Neuronal stem cell (in vitro differentiated cells): Measurements from ENCODE around the gene CFAP43.

Experiments used
- DNase-seq: peaks from one replicate; pipeline ENCODE4 v3.0.0-alpha.2; 2013; ENCODE audit warnings: low spot score
- H2AFZ ChIP-seq: one replicate; pipeline ENCODE4 v1.6.1; 2013; ENCODE audit warnings: mild to moderate bottlenecking, low read length, inconsistent platforms
- H2AK5ac ChIP-seq: 2 replicates; pipeline ENCODE4 v1.6.1; 2013; ENCODE audit warnings: low read depth, mild to moderate bottlenecking, inconsistent platforms, low read length, moderate library complexity, mixed read lengths
- H2BK120ac ChIP-seq: 2 replicates; pipeline ENCODE4 v1.6.1; 2013; ENCODE audit warnings: low read depth, mild to moderate bottlenecking, inconsistent platforms, low read length, moderate library complexity, mixed read lengths
- H2BK12ac ChIP-seq: one replicate; pipeline ENCODE4 v1.6.1; 2013; ENCODE audit warnings: low read length, inconsistent platforms
- H2BK15ac ChIP-seq: 2 replicates; pipeline ENCODE4 v1.6.1; 2013; ENCODE audit warnings: mild to moderate bottlenecking, low read length, inconsistent platforms, mixed read lengths
- H2BK5ac ChIP-seq: one replicate; pipeline ENCODE4 v1.6.1; 2013; ENCODE audit warnings: inconsistent platforms, mild to moderate bottlenecking, low read length, moderate library complexity
- H3K14ac ChIP-seq: one replicate; pipeline ENCODE4 v1.6.1; 2013; ENCODE audit warnings: low read length, inconsistent platforms
- H3K18ac ChIP-seq: 2 replicates; pipeline ENCODE4 v1.6.1; 2013; ENCODE audit warnings: low read length, inconsistent platforms
- H3K23ac ChIP-seq: 2 replicates; pipeline ENCODE4 v1.6.1; 2013; ENCODE audit warnings: low read depth, mild to moderate bottlenecking, mixed read lengths, low read length, inconsistent platforms; ENCODE audit not compliant: poor library complexity
- H3K27ac ChIP-seq: replicated peaks from 3 replicates; pipeline ENCODE4 v1.5.1; 2013; ENCODE audit warnings: low read length, inconsistent platforms
- H3K27me3 ChIP-seq, 3 experiments: 2 replicates each; pipeline ENCODE4 v1.6.1; 2013; ENCODE audit warnings: low read length in 3 of 3, mild to moderate bottlenecking in 2 of 3, inconsistent platforms in 1 of 3, low read depth in 1 of 3, mixed read lengths in 1 of 3, moderate library complexity in 1 of 3; ENCODE audit not compliant: control insufficient read depth in 3 of 3, insufficient read depth in 3 of 3
- H3K36me3 ChIP-seq, 2 donors: replicated peaks in 1 of 2; 2 replicates each; pipeline ENCODE4 v1.6.1; 2013; ENCODE audit warnings: low read length in 2 of 2; ENCODE audit not compliant: control insufficient read depth in 2 of 2, insufficient read depth in 2 of 2
- H3K4ac ChIP-seq: 2 replicates; pipeline ENCODE4 v1.6.1; 2013; ENCODE audit warnings: inconsistent platforms, mild to moderate bottlenecking, low read length, moderate library complexity
- H3K4me1 ChIP-seq, 2 donors: 1 replicate in 1 of 2; 2 replicates in 1 of 2; pipeline ENCODE4 v1.6.1; 2013; ENCODE audit warnings: low read length in 2 of 2, low read depth in 1 of 2; ENCODE audit not compliant: control insufficient read depth in 2 of 2, insufficient read depth in 1 of 2
- H3K4me2 ChIP-seq: one replicate; pipeline ENCODE4 v1.6.1; 2013; ENCODE audit warnings: mild to moderate bottlenecking, low read length, inconsistent platforms; ENCODE audit not compliant: insufficient read depth, poor library complexity, severe bottlenecking
- H3K4me3 ChIP-seq, 2 donors: 2 replicates each; pipeline ENCODE4 v1.5.1; 2013; ENCODE audit warnings: low read length in 2 of 2, mild to moderate bottlenecking in 2 of 2, inconsistent platforms in 1 of 2, moderate library complexity in 1 of 2
- H3K79me1 ChIP-seq: one replicate; pipeline ENCODE4 v1.6.1; 2013; ENCODE audit warnings: low read depth, mild to moderate bottlenecking, inconsistent platforms, low read length, moderate library complexity
- H3K9ac ChIP-seq: one replicate; pipeline ENCODE4 v1.6.1; 2013; ENCODE audit warnings: mild to moderate bottlenecking, low read depth, low read length, inconsistent platforms; ENCODE audit not compliant: poor library complexity
- H3K9me3 ChIP-seq, 2 donors: replicated peaks in 1 of 2; 2 replicates each; pipeline versions ENCODE3 to v1.6.1; 2013; ENCODE audit warnings: low read length in 2 of 2, mild to moderate bottlenecking in 2 of 2, inconsistent platforms in 1 of 2, low read depth in 1 of 2, mixed read lengths in 1 of 2, moderate library complexity in 1 of 2; ENCODE audit not compliant: control insufficient read depth in 2 of 2, insufficient read depth in 1 of 2
- H4K8ac ChIP-seq: one replicate; pipeline ENCODE4 v1.6.1; 2013; ENCODE audit warnings: low read depth, mild to moderate bottlenecking, inconsistent platforms, low read length, moderate library complexity
- H4K91ac ChIP-seq: one replicate; pipeline ENCODE4 v1.6.1; 2013; ENCODE audit warnings: low read length, low read depth, mild to moderate bottlenecking, inconsistent platforms; ENCODE audit not compliant: poor library complexity
- WGBS, 2 donors: extraction: QIAGEN DNeasy Blood & Tissue Kit; methylation state at CpG; one replicate each; pipeline ENCODE4 v1.1.7; 2013; ENCODE audit warnings: missing lambda C conversion rate in 2 of 2, mixed read lengths in 1 of 2; ENCODE audit not compliant: insufficient read length in 2 of 2, insufficient replicate concordance in 1 of 2; ENCODE audit errors: extremely low coverage in 2 of 2; 5-methylcytosine and 5-hydroxymethylcytosine counted together

Gene CFAP43

GRCh38 chr10:104254493-104255310 lies 22.5 kb upstream of the CFAP43 start, which contains the start of gene GSTO1:
Gene GSTO1 (plus strand): TSS chr10:104254892. CDS start chr10:104254929, 37 bp downstream.
- Histone ChIP-seq H3K4ac (no peak within 1 kb of the TSS), H3K14ac (peak within 1 kb of the TSS; percentile 25), H2AK5ac (no peak within 1 kb of the TSS), H3K9me3 (no peaks in the 10 kb centered on the region), H3K27ac (no peak within 1 kb of the TSS), H2BK15ac (no peak within 1 kb of the TSS), H3K4me2 (peak within 1 kb of the TSS; percentile 95), H3K4me1 (peaks cover 2 to 18% of the 10 kb centered on the region in 2 donors), H2AFZ (peak within 1 kb of the TSS; percentile 86), H3K36me3 (peaks cover 0 to 30% of the 10 kb centered on the region in 2 donors), H4K8ac (no peak within 1 kb of the TSS), H4K91ac (no peak within 1 kb of the TSS), H3K79me1 (no peaks in the 10 kb centered on the region), H2BK5ac (no peak within 1 kb of the TSS), H2BK120ac (peak within 1 kb of the TSS; percentile 66), H2BK12ac (no peak within 1 kb of the TSS), H3K4me3 (peak within 1 kb of the TSS; percentile 87 to 92), H3K18ac (peak within 1 kb of the TSS; percentile 91), H3K27me3 (peaks cover 0 to 22% (median 2%) of the 10 kb centered on the region in 3 experiments), H3K23ac (peak within 1 kb of the TSS; percentile 68), H3K9ac (peak within 1 kb of the TSS; percentile 91)
- no CpG with 5 or more reads among the region's 69 CpGs for WGBS, 2 donors
- DNase-seq: peak; percentile 30

DNA sequence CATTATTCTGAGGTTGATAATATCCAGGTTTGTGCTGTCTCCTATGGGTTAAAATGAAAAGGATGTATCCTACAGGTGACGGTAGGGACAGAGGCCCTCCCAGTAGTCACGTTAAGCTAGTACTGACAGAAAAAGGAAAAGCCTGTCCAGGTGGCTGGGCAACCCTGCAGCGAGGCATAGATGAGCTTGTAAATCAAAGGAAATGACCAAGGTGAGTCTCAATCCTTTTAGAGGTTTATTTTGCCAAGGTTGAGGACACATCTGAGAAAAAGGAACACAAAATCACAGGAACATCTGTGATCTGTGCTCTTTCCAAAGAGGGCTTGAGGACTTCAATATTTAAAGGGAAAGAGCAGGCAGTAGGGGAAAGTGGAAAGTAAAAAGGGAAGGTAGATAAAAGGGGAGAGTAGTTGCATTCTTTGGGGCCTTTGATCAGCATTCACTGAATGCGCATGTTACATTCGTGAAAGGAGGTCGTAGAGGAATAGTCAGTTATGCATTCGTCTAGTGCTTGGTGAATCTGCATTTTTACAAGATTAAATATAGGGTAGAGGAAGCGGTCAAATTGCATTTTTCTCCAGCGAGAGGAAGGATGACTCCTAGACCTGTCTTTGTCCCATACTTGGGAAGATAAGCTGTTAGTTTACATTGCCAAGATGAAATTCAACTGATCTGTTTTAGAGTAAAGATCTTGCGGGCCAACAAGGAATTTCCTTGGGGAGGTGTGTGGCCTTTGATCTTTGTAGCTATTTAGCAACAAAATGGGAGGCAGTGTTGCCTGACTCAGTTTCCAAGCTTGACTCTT lies 21.6 kb upstream of the CFAP43 start:
- Histone ChIP-seq H3K4me1 (peaks cover 2 to 18% of the 10 kb centered on the region in 2 donors), H3K4ac (no peak overlapping the region), H3K4me2 (no peak overlapping the region), H3K79me1 (no peaks in the 10 kb centered on the region), H2AK5ac (no peak overlapping the region), H2BK15ac (no peak overlapping the region), H3K27me3 (peaks cover 0 to 22% (median 2%) of the 10 kb centered on the region in 3 experiments), H2BK5ac (no peak overlapping the region), H4K8ac (no peak overlapping the region), H3K23ac (no peak overlapping the region), H3K9ac (no peak overlapping the region), H2BK12ac (no peak overlapping the region), H4K91ac (no peak overlapping the region), H2BK120ac (no peak overlapping the region), H2AFZ (peak overlapping the region; percentile 86), H3K4me3 (peak overlapping the region in 1 of 2 donors; percentile 87), H3K27ac (no peak overlapping the region), H3K18ac (no peak overlapping the region), H3K14ac (no peak overlapping the region), H3K36me3 (peaks cover 0 to 21% of the 10 kb centered on the region in 2 donors), H3K9me3 (no peaks in the 10 kb centered on the region)
- no CpG with 5 or more reads among the region's 10 CpGs for WGBS, 2 donors
- DNase-seq: no peak

- H3K9me3 ChIP-seq: no peaks in the 10 kb centered on the region
These were observed 20.9 kb upstream of the CFAP43 start for GRCh38 chr10:104253106-104253505.

GRCh38 chr10:104252368-104252767 lies 20.2 kb upstream of the CFAP43 start:
- no peak overlapping the region for H4K8ac ChIP-seq
- H2BK120ac ChIP-seq: no peak overlapping the region
- no peak overlapping the region for H2AFZ ChIP-seq
- H3K4me3 ChIP-seq: no peak overlapping the region
- H3K14ac ChIP-seq: no peak overlapping the region
- peaks cover 0 to 2% of the 10 kb centered on the region in 2 donors for H3K9me3 ChIP-seq
- H3K79me1 ChIP-seq: no peaks in the 10 kb centered on the region
- peaks cover 2 to 18% of the 10 kb centered on the region in 2 donors for H3K4me1 ChIP-seq
- H3K4me2 ChIP-seq: no peak overlapping the region
- no peak overlapping the region for H2BK5ac ChIP-seq
- H3K23ac ChIP-seq: no peak overlapping the region
- no peak overlapping the region for H3K18ac ChIP-seq
- H3K36me3 ChIP-seq: peaks cover 0 to 6% of the 10 kb centered on the region in 2 donors
- no peak overlapping the region for H2AK5ac ChIP-seq
- H3K9ac ChIP-seq: no peak overlapping the region
- H2BK15ac ChIP-seq: no peak overlapping the region
- no peak overlapping the region for H4K91ac ChIP-seq
- no peak overlapping the region for H2BK12ac ChIP-seq
- no peak overlapping the region for H3K4ac ChIP-seq
- H3K27me3 ChIP-seq: peaks cover 0 to 22% (median 2%) of the 10 kb centered on the region in 3 experiments
- no peak for DNase-seq
- no peak overlapping the region for H3K27ac ChIP-seq

More at GRCh38 chr10:104253106-104253505, 20.9 kb upstream of the CFAP43 start:
- Histone ChIP-seq H3K27me3 (peaks cover 0 to 22% (median 2%) of the 10 kb centered on the region in 3 experiments), H3K27ac (no peak overlapping the region), H3K4me1 (peaks cover 2 to 18% of the 10 kb centered on the region in 2 donors), H4K8ac (no peak overlapping the region), H3K9ac (no peak overlapping the region), H2AFZ (no peak overlapping the region), H3K23ac (no peak overlapping the region), H3K36me3 (peaks cover 0 to 14% of the 10 kb centered on the region in 2 donors), H3K14ac (no peak overlapping the region), H3K4me3 (no peak overlapping the region), H2BK120ac (no peak overlapping the region), H2BK15ac (no peak overlapping the region), H3K4ac (no peak overlapping the region), H2BK12ac (no peak overlapping the region), H3K4me2 (no peak overlapping the region), H2BK5ac (no peak overlapping the region), H4K91ac (no peak overlapping the region), H3K79me1 (no peaks in the 10 kb centered on the region), H2AK5ac (no peak overlapping the region), H3K18ac (no peak overlapping the region)
- no CpG with 5 or more reads among the region's 2 CpGs for WGBS, 2 donors
- DNase-seq: no peak
